HFF-Myc (cell line): ENCODE results near the gene RBM42.

Source experiments
- DNase-seq: peaks from one replicate; pipeline ENCODE4 v3.0.0-alpha.2; 2011; ENCODE audit warnings: low read depth; ENCODE audit errors: extremely low read depth
- H3K4me3 ChIP-seq: replicated peaks from 2 replicates; pipeline ENCODE4 v1.5.1; 2011; ENCODE audit warnings: low read depth, mild to moderate bottlenecking, control low read depth, low read length
- CTCF ChIP-seq: IDR thresholded peaks from 2 replicates; pipeline ENCODE4 v1.5.1; 2012; ENCODE audit warnings: mild to moderate bottlenecking, low read depth, low read length, control low read depth; ENCODE audit errors: missing control alignments

RBM42 gene

DNA sequence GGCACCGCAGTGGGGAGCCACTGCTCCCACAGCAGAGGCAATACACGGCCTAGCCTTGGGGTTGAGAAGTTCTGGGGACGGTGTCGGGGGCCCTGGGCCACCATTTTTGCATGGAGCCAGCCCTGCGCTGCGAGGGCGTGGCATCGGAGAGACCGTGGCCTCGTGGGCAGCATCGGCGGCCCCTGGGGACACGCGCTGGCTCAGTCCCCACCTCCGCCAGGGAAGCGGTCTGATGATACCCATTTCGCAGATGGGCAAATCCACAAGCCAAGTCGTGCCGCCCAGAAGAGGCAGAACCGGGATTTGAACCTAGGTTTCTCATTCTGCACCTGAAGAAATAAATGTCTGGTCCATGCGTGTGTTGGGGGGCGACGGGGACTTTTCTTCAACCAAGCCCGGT, 36.3 kb downstream of the RBM42 start:
- no peak for DNase-seq
- H3K4me3 ChIP-seq, result no peak overlapping the region
- TF ChIP-seq CTCF, result no peak

DNA sequence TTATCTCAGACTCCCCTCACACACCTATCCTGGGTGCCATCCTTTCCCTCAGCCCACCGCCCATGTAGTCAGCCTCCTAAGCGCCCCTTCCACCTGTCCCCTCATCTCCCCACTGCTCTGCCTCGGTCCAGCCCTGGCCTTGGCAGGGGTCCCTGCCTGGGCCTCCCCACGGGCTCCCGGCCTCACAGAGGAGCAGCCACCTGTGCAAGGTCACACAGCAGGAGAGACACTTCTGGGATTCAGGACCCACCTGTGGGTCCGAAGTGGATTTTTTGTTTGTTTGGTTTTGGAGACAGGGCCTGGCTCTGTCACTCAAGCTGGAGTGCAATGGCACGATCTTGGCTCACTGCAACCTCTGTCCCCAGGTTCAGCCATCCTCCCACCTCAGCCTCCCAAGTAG, 36.8 kb downstream of the RBM42 start:
- DNase-seq, result no peak
- no peak overlapping the region for H3K4me3 ChIP-seq
- TF ChIP-seq CTCF, result no peak

- DNase-seq, result no peak
These were observed 37.5 kb downstream of the RBM42 start, which contains the start of gene UPK1A for GRCh38 chr19:35666251-35666913. TSS of gene UPK1A (plus strand) at chr19:35666517. CDS start at chr19:35666813, 296 bp downstream.

GRCh38 chr19:35669566-35669965, 40.7 kb downstream of the RBM42 start:
- DNase-seq, result no peak
- H3K4me3 ChIP-seq, result no peak overlapping the region
- TF ChIP-seq CTCF, result no peak

More at GRCh38 chr19:35666251-35666913, 37.5 kb downstream of the RBM42 start, which contains the start of gene UPK1A:
- TF ChIP-seq CTCF, result no peak
- no peak within 1 kb of the TSS for H3K4me3 ChIP-seq

DNA sequence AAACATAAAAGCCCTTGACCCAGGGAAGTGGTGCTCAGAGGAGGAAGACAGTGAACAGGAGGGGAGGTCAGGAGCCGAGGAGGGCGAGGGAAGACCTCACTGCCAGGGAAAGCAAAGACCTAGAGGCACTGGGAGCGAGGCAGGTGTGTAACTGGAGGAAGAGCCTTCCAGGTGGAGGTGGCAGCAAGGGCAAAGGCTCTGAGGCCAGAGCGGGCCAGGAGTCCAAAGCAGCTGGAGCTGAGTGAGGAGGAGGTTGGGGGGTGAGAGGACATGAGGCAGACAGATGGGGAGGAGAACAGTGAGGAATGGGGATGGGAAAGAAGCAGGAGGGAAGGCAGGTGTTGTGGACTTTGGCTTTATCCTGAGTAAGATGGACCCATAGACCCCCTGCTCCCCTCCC, 41.1 kb downstream of the RBM42 start:
- DNase-seq, result no peak
- no peak overlapping the region for H3K4me3 ChIP-seq
- no peak for TF ChIP-seq CTCF

GRCh38 chr19:35670686-35671085, 41.9 kb downstream of the RBM42 start:
- no peak for TF ChIP-seq CTCF
- H3K4me3 ChIP-seq, result no peak overlapping the region
- DNase-seq, result no peak

DNA sequence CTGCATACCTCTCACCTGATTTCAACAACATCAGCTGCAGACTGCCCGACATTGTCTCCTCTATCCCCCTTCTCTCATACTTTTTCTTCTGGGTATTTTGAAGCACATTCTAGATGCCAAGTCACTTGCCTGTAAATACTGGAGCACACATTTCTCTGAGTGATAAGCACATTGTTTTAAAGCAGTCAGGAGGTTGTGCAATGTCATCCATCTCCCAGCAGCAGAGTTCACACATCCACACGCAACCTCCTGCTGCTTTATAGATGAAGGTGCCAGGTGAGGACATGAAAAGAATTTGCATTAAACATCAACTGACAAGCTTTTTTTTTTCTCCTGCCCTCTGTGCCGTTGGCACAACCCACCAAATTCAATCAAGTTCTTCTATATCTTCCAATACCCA, 43.0 kb downstream of the RBM42 start:
- no peak overlapping the region for H3K4me3 ChIP-seq
- no peak for DNase-seq
- TF ChIP-seq CTCF, result no peak
